Colonic mucosa (tissue), 4 donors: ENCODE data around the gene FBXW4. TPM values are rescaled to one million over a fixed set of nuclear protein-coding genes. Genes with fewer than 3 reads are reported as not detected.
A peak's percentile ranks its signal among the peaks of the same experiment; 100 is the strongest.

ENCODE experiments used
- DNase-seq: peaks from one replicate; pipeline ENCODE4 v3.0.0-alpha.2; 2020
- H3K27ac ChIP-seq: fragments of 200-600 bp; one replicate; pipeline ENCODE4 v1.8.0; 2021
- H3K27me3 ChIP-seq: fragments of 200-600 bp; one replicate; pipeline ENCODE4 v1.8.0; 2021
- H3K36me3 ChIP-seq: fragments of 200-600 bp; one replicate; pipeline ENCODE4 v1.8.0; 2021
- H3K4me1 ChIP-seq: fragments of 200-600 bp; one replicate; pipeline ENCODE4 v1.8.0; 2021; ENCODE audit warnings: mild to moderate bottlenecking
- H3K4me3 ChIP-seq: fragments of 200-600 bp; one replicate; pipeline ENCODE4 v1.8.0; 2021
- H3K9ac ChIP-seq, 2 donors: one replicate each; pipeline ENCODE4 v1.7.0; 2013; ENCODE audit warnings: control low read depth in 2 of 2, low read depth in 2 of 2, low read length in 2 of 2
- H3K9me3 ChIP-seq: fragments of 200-600 bp; one replicate; pipeline ENCODE4 v1.8.0; 2021
- intact Hi-C: fragments of 100-400 bp; cut with DNase I; formaldehyde crosslinking; loops from one replicate; pipeline ENCODE4 v1.14.1; 2022
- total RNA-seq, 2 donors: library from RNA; stranded (reverse); fragmentation: NEBNext Ultra II Directional in 1 of 2; extraction: Animal tissue kit (Norgen Biotek cat#: 25700) in 1 of 2; gene quantifications; one replicate each; pipeline ENCODE4 v1.2.1, GENCODE V29; 2021
- TF ChIP-seq, protein P1 (sequence below): fragments of 200-600 bp; IDR thresholded peaks from one replicate; pipeline ENCODE4 v1.8.0; 2022; ENCODE audit warnings: antibody characterized with exemption, mild to moderate bottlenecking
- donor health status: healthy.
- donor health status: DM: no; HTN: no; CAD: no.
- donor health status: DM: no; HTN: no; CAD: no.

Gene FBXW4
- total RNA-seq, 2 donors from 2014 or later = 42.5 to 60.7 TPM

DNA sequence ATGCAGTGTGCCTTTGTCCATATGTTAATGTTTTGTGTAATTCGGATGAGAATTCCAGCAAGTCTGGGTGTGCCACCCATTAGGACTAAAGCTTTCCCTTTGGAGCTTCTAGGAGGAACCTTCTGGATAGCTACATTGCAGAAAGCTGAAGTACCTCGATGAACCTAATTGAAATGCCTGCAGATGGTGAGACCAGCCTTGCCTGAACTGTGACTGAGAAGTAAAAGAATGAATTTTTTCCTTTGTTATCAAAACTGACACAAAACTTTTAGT is 31.1 kb upstream of the FBXW4 start:
- TF ChIP-seq, protein P1, sequence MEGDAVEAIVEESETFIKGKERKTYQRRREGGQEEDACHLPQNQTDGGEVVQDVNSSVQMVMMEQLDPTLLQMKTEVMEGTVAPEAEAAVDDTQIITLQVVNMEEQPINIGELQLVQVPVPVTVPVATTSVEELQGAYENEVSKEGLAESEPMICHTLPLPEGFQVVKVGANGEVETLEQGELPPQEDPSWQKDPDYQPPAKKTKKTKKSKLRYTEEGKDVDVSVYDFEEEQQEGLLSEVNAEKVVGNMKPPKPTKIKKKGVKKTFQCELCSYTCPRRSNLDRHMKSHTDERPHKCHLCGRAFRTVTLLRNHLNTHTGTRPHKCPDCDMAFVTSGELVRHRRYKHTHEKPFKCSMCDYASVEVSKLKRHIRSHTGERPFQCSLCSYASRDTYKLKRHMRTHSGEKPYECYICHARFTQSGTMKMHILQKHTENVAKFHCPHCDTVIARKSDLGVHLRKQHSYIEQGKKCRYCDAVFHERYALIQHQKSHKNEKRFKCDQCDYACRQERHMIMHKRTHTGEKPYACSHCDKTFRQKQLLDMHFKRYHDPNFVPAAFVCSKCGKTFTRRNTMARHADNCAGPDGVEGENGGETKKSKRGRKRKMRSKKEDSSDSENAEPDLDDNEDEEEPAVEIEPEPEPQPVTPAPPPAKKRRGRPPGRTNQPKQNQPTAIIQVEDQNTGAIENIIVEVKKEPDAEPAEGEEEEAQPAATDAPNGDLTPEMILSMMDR = no peak
- Histone ChIP-seq H3K27ac (peak overlapping the region; percentile 51), H3K4me3 (no peak overlapping the region), H3K4me1 (peaks cover 5% of the 10 kb centered on the region), H3K9me3 (no peaks in the 10 kb centered on the region), H3K9ac (no peak overlapping the region), H3K27me3 (no peaks in the 10 kb centered on the region), H3K36me3 (no peaks in the 10 kb centered on the region)
- DNase-seq = no peak
- intact Hi-C loops = no loop called here

GRCh38 chr10:101725296-101726114 is 30.5 kb upstream of the FBXW4 start:
- Histone ChIP-seq H3K27me3 (no peaks in the 10 kb centered on the region), H3K27ac (peak overlapping the region; percentile 51), H3K36me3 (no peaks in the 10 kb centered on the region), H3K9me3 (no peaks in the 10 kb centered on the region), H3K4me3 (no peak overlapping the region), H3K9ac (no peak overlapping the region), H3K4me1 (peaks cover 5% of the 10 kb centered on the region)
- DNase-seq = peak; percentile 69
- intact Hi-C loops = no loop called here
- TF ChIP-seq, protein P1 = no peak

DNA sequence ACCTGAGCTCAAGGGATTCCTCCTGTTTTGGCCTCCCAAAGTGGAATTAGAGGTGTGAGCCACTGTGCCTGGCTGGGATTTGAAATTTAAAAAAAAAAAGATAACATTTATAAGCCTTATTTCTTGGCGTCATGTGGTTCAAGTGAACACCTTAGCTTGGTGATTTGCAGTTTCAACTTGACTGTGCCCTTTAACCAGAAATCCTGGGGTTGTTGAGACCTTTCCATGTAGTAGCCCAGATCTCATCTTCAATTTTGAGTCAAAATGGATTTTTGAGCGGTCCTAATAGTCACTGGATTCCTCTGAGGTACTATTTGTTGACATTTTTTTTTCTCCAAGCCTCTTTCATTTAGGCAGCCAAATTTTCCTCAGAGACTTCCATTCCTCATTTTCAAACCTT is 29.5 kb upstream of the FBXW4 start:
- intact Hi-C loops = no loop called here
- peaks cover 5% of the 10 kb centered on the region for H3K4me1 ChIP-seq
- TF ChIP-seq, protein P1 = no peak
- H3K9ac ChIP-seq = no peak overlapping the region
- H3K4me3 ChIP-seq = no peak overlapping the region
- no peak for DNase-seq
- H3K27me3 ChIP-seq = no peaks in the 10 kb centered on the region
- no peaks in the 10 kb centered on the region for H3K36me3 ChIP-seq
- H3K27ac ChIP-seq = no peak overlapping the region
- no peaks in the 10 kb centered on the region for H3K9me3 ChIP-seq

- Histone ChIP-seq H3K9me3 (no peaks in the 10 kb centered on the region), H3K36me3 (no peaks in the 10 kb centered on the region), H3K4me3 (no peak overlapping the region), H3K4me1 (peaks cover 5% of the 10 kb centered on the region), H3K9ac (no peak overlapping the region), H3K27me3 (no peaks in the 10 kb centered on the region), H3K27ac (no peak overlapping the region)
- intact Hi-C loops = no loop called here
- TF ChIP-seq, protein P1 = no peak
- no peak for DNase-seq
These were observed 28.2 kb upstream of the FBXW4 start for GRCh38 chr10:101723176-101723575.

GRCh38 chr10:101721806-101722205 is 26.8 kb upstream of the FBXW4 start:
- Histone ChIP-seq H3K4me1 (peaks cover 5% of the 10 kb centered on the region), H3K36me3 (no peaks in the 10 kb centered on the region), H3K27me3 (no peaks in the 10 kb centered on the region), H3K27ac (no peak overlapping the region), H3K4me3 (no peak overlapping the region), H3K9ac (no peak overlapping the region), H3K9me3 (no peaks in the 10 kb centered on the region)
- no peak for DNase-seq
- intact Hi-C loops = no loop called here
- TF ChIP-seq, protein P1 = no peak
